Measurements from ENCODE around the gene KLKB1.

The KLKB1 gene

DNA sequence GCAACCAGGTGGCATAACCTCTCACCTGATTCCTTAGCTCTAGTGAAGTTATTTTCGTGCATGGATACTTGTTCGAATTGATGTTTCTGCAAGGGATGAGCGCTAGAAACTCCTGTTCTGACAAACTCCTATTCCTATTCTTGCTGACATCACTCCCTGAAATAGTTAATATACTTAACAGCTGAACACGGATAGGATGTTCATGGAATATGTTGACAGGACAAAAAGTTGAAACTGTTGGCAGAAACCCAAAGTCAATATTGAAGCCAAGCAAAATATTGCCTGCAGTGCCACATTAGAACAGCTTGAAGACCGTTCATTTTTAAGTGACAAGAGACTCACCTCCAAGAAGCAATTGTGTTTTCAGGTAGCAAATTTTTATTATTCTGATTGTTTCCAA, at the start of gene KLKB1:
Gene KLKB1 (plus strand): TSS at position 287 of the 400 bp plus-strand sequence. CDS start 689 bp downstream, outside the sequence.
- TF ChIP-seq, protein P1, sequence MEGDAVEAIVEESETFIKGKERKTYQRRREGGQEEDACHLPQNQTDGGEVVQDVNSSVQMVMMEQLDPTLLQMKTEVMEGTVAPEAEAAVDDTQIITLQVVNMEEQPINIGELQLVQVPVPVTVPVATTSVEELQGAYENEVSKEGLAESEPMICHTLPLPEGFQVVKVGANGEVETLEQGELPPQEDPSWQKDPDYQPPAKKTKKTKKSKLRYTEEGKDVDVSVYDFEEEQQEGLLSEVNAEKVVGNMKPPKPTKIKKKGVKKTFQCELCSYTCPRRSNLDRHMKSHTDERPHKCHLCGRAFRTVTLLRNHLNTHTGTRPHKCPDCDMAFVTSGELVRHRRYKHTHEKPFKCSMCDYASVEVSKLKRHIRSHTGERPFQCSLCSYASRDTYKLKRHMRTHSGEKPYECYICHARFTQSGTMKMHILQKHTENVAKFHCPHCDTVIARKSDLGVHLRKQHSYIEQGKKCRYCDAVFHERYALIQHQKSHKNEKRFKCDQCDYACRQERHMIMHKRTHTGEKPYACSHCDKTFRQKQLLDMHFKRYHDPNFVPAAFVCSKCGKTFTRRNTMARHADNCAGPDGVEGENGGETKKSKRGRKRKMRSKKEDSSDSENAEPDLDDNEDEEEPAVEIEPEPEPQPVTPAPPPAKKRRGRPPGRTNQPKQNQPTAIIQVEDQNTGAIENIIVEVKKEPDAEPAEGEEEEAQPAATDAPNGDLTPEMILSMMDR (conservative IDR thresholded peaks at IDR 0.05) = no peak
- H3K27ac ChIP-seq = peak within 1 kb of the TSS; percentile 43; the same call in 1 of the 2 replicates

DNA sequence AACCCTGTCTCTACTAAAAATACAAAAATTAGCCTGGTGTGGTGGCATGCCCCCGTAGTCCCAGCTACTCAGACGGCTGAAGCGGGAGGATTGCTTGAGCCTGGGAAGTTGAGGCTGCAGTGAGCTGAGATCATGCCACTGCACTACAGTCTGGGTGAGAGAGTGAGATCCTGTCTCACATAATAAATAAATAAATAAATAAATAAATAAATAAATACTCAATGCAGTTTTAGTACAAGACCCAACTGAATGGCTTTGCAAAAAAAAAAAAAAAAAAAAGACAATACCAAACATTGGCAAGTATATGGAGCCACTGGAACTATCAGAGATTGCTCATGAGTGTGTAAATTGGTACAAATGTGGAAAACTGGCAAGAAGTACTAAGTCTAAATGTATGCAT, 39.2 kb upstream of the KLKB1 start:
- TF ChIP-seq, protein P1 (conservative IDR thresholded peaks at IDR 0.05) = no peak
- H3K27ac ChIP-seq = no peak overlapping the region

DNA sequence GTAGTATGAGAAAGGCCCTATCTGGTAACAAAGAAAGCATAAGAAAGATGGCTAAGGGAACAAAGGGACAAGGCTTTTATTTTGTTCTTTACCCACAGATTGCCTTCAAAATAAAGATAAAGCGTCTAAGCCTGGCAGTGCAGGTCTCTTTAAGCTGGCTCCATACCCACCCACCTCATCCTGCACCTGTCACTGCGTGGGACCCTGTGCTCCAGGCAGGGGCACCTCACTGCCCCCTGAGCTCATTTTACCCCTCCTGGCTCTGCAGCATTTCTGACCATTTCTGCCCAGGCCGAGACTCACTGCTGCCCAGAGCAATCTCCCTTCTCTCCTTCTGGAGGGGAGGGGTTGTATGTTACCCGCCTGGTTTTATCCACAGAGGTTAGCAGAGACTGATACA, 37.7 kb upstream of the KLKB1 start:
- TF ChIP-seq, protein P1 (conservative IDR thresholded peaks at IDR 0.05) = no peak
- peak overlapping the region; percentile 90 for H3K27ac ChIP-seq

DNA sequence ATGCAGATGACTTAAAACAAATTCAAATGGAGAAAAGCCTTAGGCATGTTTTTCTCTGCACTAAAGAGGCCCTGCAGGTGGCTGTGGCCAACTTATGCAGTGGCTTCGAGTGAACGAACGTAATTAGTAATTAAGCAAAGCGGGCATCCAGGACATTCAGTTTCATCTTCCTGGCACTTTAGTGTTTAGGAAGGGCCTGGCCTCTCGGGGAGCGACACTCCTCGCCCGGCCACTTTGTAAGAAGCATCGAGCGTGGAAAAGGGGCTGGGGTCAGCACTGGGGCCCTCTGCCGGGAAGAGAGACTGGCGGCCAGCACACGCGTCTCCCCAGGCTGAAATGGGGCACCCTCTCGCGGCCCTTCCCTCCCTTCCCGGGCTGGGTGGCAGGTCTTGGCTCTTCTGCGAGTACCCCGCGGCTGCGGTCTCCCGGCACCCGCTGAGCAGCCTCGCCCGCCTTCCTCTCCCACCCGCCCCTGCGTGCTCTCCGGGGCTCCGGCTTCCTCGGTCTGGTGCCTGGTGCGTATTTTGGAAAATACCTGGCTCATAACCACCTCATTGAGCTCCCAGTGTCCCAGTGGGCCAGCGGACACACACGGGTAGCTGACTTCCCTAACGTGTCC, 36.6 kb upstream of the KLKB1 start:
- TF ChIP-seq, protein P1 (conservative IDR thresholded peaks at IDR 0.05) = no peak
- H3K27ac ChIP-seq = peak overlapping the region; percentile 90

DNA sequence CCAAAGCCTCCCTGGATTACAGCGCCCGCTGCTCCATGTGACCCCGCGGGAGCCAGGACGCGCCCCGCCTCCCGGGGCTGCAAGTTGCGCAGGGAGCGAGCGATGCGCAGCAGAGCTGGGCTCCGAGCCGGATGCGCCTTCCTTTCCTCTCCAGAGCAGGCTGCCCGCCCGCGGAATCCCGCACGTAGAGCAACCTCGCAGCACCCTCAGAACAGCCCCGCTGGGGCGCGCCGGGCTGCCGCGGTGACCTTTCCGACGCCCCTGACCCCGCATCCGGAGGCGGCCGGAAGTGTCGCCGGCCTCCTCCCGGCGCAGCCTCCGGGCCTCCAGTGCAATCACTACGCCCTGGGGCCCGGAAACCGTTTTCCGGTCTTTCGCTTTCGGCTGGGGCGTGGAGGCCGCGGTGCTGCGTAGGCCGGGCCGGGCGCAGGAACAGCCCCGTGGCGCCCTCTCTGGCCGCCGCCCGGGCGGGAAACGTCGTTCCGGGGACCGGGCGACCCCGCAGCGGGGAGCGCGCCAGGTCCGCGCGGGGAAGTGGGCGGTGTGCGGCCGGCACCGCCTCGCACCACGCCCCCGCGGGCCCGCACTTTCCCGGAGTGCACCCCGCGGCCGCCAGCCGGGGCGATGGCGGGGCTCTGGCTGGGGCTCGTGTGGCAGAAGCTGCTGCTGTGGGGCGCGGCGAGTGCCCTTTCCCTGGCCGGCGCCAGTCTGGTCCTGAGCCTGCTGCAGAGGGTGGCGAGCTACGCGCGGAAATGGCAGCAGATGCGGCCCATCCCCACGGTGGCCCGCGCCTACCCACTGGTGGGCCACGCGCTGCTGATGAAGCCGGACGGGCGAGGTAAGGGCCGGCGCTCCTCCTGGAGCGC, 35.9 kb upstream of the KLKB1 start, which contains the start of gene CYP4V2:
Gene CYP4V2 (plus strand): TSS at position 368 of the 866 bp plus-strand sequence. CDS start 257 bp downstream, at position 625.
- TF ChIP-seq, protein P1 (conservative IDR thresholded peaks at IDR 0.05) = peak; percentile 74
- H3K27ac ChIP-seq = peak within 1 kb of the TSS; percentile 90

DNA sequence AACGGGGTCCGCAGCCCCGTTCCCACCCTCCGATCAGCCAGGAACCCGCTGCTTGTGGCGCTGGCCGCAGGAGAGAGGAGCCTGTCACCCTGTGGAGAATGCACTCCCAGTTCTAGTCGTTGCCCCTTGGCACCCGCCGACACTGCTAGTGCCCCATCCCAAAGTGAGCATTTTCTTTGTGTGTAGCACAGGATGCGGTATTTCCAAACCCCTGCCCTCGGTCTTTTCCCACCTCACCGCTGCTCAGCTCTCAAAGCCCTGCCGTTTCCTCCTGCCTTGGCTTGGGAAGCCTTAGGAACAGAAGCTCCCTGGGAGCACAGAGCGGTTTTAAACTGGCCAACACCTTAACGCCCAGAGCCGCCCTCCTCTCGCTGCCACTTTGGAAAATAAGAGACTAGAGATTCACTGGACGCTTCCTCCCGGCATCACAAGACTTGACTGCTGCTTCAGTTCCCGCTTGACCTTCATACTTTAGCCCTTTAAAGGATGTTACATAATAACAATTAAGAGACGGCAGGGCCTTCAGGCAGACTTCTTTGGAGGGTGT, 35.2 kb upstream of the KLKB1 start:
- H3K27ac ChIP-seq = peak overlapping the region; percentile 90
- TF ChIP-seq, protein P1 (conservative IDR thresholded peaks at IDR 0.05) = no peak

DNA sequence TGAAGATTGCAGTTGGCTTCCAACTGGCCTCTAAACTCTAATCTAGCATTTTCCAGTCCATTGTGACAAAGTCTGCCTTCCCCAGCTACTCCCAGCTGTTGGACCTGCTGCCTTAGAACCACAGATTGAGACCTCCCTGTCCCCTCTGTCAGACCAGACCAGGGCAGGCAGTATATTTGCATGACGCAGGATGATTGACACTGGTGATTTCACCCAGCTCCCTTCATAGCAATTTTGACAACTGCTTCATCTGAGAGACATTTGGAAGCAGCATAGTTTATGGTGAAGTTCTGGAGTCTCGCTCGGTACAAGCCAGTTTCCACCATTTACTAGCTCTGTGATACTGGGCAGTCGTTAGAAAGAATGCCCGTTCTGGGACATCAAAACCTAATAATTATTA, 33.5 kb upstream of the KLKB1 start:
- TF ChIP-seq, protein P1 (conservative IDR thresholded peaks at IDR 0.05) = no peak
- no peak overlapping the region for H3K27ac ChIP-seq
